Caco-2 (cell line): ENCODE results near the gene LMNB1. TPM values are rescaled to one million over a fixed set of nuclear protein-coding genes. Genes with fewer than 3 reads are reported as not detected.

Experiments
- BruUV-seq: library from RNA; stranded (reverse); fragments of 400-500 nt; replicated peaks from 2 replicates; lab custom pipeline; 2021; lab: Mats Ljungman, UMichigan
- CTCF ChIA-PET: fragments of 300-600 bp; sonication (Branson Sonifier 250); formaldehyde crosslinking; loops from one replicate; lab custom pipeline; 2022; ENCODE audit warnings: antibody characterized with exemption; lab: Charles Lee
- POLR2A ChIA-PET: fragments of 300-600 bp; sonication (Branson Sonifier 250); formaldehyde crosslinking; loops from one replicate; lab custom pipeline; 2022; ENCODE audit warnings: antibody characterized with exemption; lab: Charles Lee
- DNase-seq, 2 experiments: peaks; one replicate each; pipeline versions ENCODE4 v3.0.0 to v3.0.0-alpha.2; 2020 to 2022
- H3K27me3 ChIP-seq: replicated peaks from 2 replicates; pipeline ENCODE4 v1.6.0; 2011; ENCODE audit warnings: low read length; ENCODE audit not compliant: control insufficient read depth, insufficient read depth
- H3K36me3 ChIP-seq: 2 replicates; pipeline ENCODE4 v1.5.1; 2011; ENCODE audit warnings: low read length; ENCODE audit not compliant: control insufficient read depth, insufficient read depth
- H3K4me1 ChIP-seq: fragments of 250-450 bp; sonication (Bioruptor Pico); 2 replicates; pipeline ENCODE4 v1.5.1; 2020; ENCODE audit warnings: mild to moderate bottlenecking
- H3K4me3 ChIP-seq: 2 replicates; pipeline ENCODE4 v1.5.1; 2011; ENCODE audit warnings: low read depth, mild to moderate bottlenecking, control low read depth, low read length
- H3K9me3 ChIP-seq: fragments of 250-450 bp; sonication (Bioruptor Pico); 2 replicates; pipeline ENCODE4 v1.5.1; 2020; ENCODE audit warnings: mild to moderate bottlenecking, moderate library complexity
- H3K27ac Mint-ChIP-seq: one replicate; pipeline ENCODE4 v1.8.0; 2022; ENCODE audit warnings: mixed read lengths; ENCODE audit not compliant: unreplicated experiment
- H3K27me3 Mint-ChIP-seq: one replicate; pipeline ENCODE4 v1.8.0; 2022; ENCODE audit warnings: mixed read lengths; ENCODE audit not compliant: insufficient read depth, unreplicated experiment
- H3K36me3 Mint-ChIP-seq: one replicate; pipeline ENCODE4 v1.8.0; 2022; ENCODE audit warnings: mild to moderate bottlenecking, mixed read lengths; ENCODE audit not compliant: insufficient read depth, unreplicated experiment
- H3K4me1 Mint-ChIP-seq: one replicate; pipeline ENCODE4 v1.8.0; 2022; ENCODE audit warnings: low read depth, mixed read lengths; ENCODE audit not compliant: unreplicated experiment
- H3K4me3 Mint-ChIP-seq: one replicate; pipeline ENCODE4 v1.8.0; 2022; ENCODE audit warnings: mild to moderate bottlenecking, moderate library complexity, mixed read lengths; ENCODE audit not compliant: unreplicated experiment
- H3K9me3 Mint-ChIP-seq: one replicate; pipeline ENCODE4 v1.8.0; 2022; ENCODE audit warnings: mixed read lengths; ENCODE audit not compliant: unreplicated experiment
- CTCF ChIP-seq, 2 experiments: fragments of 200-600 bp in 1 of 2; IDR thresholded peaks; 1 replicate in 1 of 2; 2 replicates in 1 of 2; pipeline versions ENCODE4 v1.5.1 to v1.8.0; 2011 to 2022; ENCODE audit warnings: antibody characterized with exemption in 1 of 2, control low read depth in 1 of 2, inconsistent platforms in 1 of 2, low read depth in 1 of 2, low read length in 1 of 2, mild to moderate bottlenecking in 1 of 2, moderate library complexity in 1 of 2; ENCODE audit not compliant: insufficient read depth in 1 of 2, severe bottlenecking in 1 of 2, unreplicated experiment in 1 of 2
- intact Hi-C: fragments of 100-400 bp; cut with micrococcal nuclease; formaldehyde crosslinking; loops from one replicate; pipeline ENCODE4 v1.10.0; 2022; ENCODE audit not compliant: unreplicated experiment
- total RNA-seq: library from RNA; stranded (reverse); gene quantifications from 2 replicates; pipeline ENCODE4 v1.2.3, GENCODE V29; 2022

The LMNB1 gene
- total RNA-seq, 1 experiment from 2014 or later = 152 TPM

GRCh38 chr5:126801992-126802294, 25.0 kb downstream of the LMNB1 start:
- Histone ChIP-seq H3K4me3 (no peak overlapping the region), H3K9me3 (no peaks in the 10 kb centered on the region), H3K36me3 (no peaks in the 10 kb centered on the region; the same call in 1 of the 2 replicates), H3K4me1 (no peaks in the 10 kb centered on the region), H3K27me3 (no peaks in the 10 kb centered on the region)
- no TSS peak for BruUV-seq
- ChIA-PET POLR2A (no interaction called here), CTCF (interaction anchor here (1.0 kb wide), 1 partner anchor 123 kb away, joined by 3 read pairs; no protein-coding TSS in a partner anchor)
- no peaks in the 10 kb centered on the region for H3K4me1 Mint-ChIP-seq
- H3K4me3 Mint-ChIP-seq = no peak overlapping the region
- no peak overlapping the region for H3K27ac Mint-ChIP-seq
- H3K36me3 Mint-ChIP-seq = peaks cover 34% of the 10 kb centered on the region
- H3K27me3 Mint-ChIP-seq = no peaks in the 10 kb centered on the region
- intact Hi-C loops = no loop called here
- DNase-seq = no peak
- no peaks in the 10 kb centered on the region for H3K9me3 Mint-ChIP-seq
- TF ChIP-seq CTCF (IDR thresholded peaks at IDR 0.05; ENCODE audit: insufficient read depth in 1 of 2, low read depth in 1 of 2, low read length in 1 of 2, severe bottlenecking in 1 of 2, unreplicated experiment in 1 of 2) = no peak

GRCh38 chr5:126805063-126805462, 28.1 kb downstream of the LMNB1 start:
- intact Hi-C loops = no loop called here
- no peak for DNase-seq
- H3K36me3 Mint-ChIP-seq = peaks cover 53% of the 10 kb centered on the region
- no peaks in the 10 kb centered on the region for H3K27me3 ChIP-seq
- no peaks in the 10 kb centered on the region for H3K4me1 Mint-ChIP-seq
- ChIA-PET POLR2A (no interaction called here), CTCF (interaction anchor here (1.4 kb wide), 1 partner anchor 28 kb away, joined by 5 read pairs; the partner anchor contains the start of gene LMNB1)
- no peaks in the 10 kb centered on the region for H3K36me3 ChIP-seq
- no peaks in the 10 kb centered on the region for H3K9me3 ChIP-seq
- no peaks in the 10 kb centered on the region for H3K9me3 Mint-ChIP-seq
- no peak overlapping the region for H3K4me3 Mint-ChIP-seq
- H3K27ac Mint-ChIP-seq = no peak overlapping the region
- TF ChIP-seq CTCF (IDR thresholded peaks at IDR 0.05; ENCODE audit: insufficient read depth in 1 of 2, low read depth in 1 of 2, low read length in 1 of 2, severe bottlenecking in 1 of 2, unreplicated experiment in 1 of 2) = no peak
- no peak overlapping the region for H3K4me3 ChIP-seq
- no peaks in the 10 kb centered on the region for H3K4me1 ChIP-seq
- H3K27me3 Mint-ChIP-seq = no peaks in the 10 kb centered on the region
- BruUV-seq = no TSS peak

GRCh38 chr5:126808521-126808988, 31.6 kb downstream of the LMNB1 start:
- H3K4me3 Mint-ChIP-seq = no peak overlapping the region
- intact Hi-C loops = loop anchor here (1.0 to 2.0 kb wide), 3 partner anchors 30 to 152 kb away; no protein-coding TSS in a partner anchor
- peak in 1 of 2 experiments; percentile 35 for DNase-seq

More at GRCh38 chr5:126808521-126808988, 31.6 kb downstream of the LMNB1 start:
- H3K27ac Mint-ChIP-seq = no peak overlapping the region
- peak; percentile 43 to 49 for TF ChIP-seq CTCF (IDR thresholded peaks at IDR 0.05; ENCODE audit: insufficient read depth in 1 of 2, low read depth in 1 of 2, low read length in 1 of 2, severe bottlenecking in 1 of 2, unreplicated experiment in 1 of 2)
- POLR2A ChIA-PET = interaction anchor here (0.6 kb wide), 2 partner anchors 110 to 150 kb away, joined by 3 to 4 read pairs; no protein-coding TSS in a partner anchor
- no peaks in the 10 kb centered on the region for H3K27me3 Mint-ChIP-seq
- H3K36me3 Mint-ChIP-seq = peaks cover 81% of the 10 kb centered on the region
- H3K27me3 ChIP-seq = no peaks in the 10 kb centered on the region
- H3K4me1 ChIP-seq = no peaks in the 10 kb centered on the region
- CTCF ChIA-PET = interaction anchor here (0.6 to 1.2 kb wide), 5 partner anchors 9 to 265 kb away, joined by 3 to 9 read pairs (median 5); no protein-coding TSS in a partner anchor
- H3K4me3 ChIP-seq = no peak overlapping the region
- no peaks in the 10 kb centered on the region for H3K4me1 Mint-ChIP-seq
- no peaks in the 10 kb centered on the region for H3K9me3 ChIP-seq
- no TSS peak for BruUV-seq
- no peaks in the 10 kb centered on the region for H3K9me3 Mint-ChIP-seq
- 0 out of 2 replicates have a peak, but pooled peaks cover 2% of the 10 kb centered on the region for H3K36me3 ChIP-seq
